Gastroesophageal sphincter (tissue), 3 donors: ENCODE results near the gene MAL.

Source experiments
- CTCF ChIP-seq, 4 experiments: fragments of 200-600 bp in 2 of 4; fragments of 450-650 bp in 2 of 4; sonication (generic) in 1 of 4; IDR thresholded peaks; one replicate each; pipeline ENCODE4 v1.5.1; 2017 to 2019; ENCODE audit warnings: antibody characterized with exemption in 4 of 4, mild to moderate bottlenecking in 2 of 4, moderate library complexity in 2 of 4
- EP300 ChIP-seq: sonication (generic); formaldehyde crosslinking; IDR thresholded peaks from one replicate; pipeline ENCODE4 v1.6.1; 2017; ENCODE audit warnings: antibody characterized with exemption, mild to moderate bottlenecking
- POLR2AphosphoS5 ChIP-seq: sonication (generic); formaldehyde crosslinking; IDR thresholded peaks from one replicate; pipeline ENCODE4 v1.6.1; 2017; ENCODE audit warnings: antibody characterized with exemption

DNA sequence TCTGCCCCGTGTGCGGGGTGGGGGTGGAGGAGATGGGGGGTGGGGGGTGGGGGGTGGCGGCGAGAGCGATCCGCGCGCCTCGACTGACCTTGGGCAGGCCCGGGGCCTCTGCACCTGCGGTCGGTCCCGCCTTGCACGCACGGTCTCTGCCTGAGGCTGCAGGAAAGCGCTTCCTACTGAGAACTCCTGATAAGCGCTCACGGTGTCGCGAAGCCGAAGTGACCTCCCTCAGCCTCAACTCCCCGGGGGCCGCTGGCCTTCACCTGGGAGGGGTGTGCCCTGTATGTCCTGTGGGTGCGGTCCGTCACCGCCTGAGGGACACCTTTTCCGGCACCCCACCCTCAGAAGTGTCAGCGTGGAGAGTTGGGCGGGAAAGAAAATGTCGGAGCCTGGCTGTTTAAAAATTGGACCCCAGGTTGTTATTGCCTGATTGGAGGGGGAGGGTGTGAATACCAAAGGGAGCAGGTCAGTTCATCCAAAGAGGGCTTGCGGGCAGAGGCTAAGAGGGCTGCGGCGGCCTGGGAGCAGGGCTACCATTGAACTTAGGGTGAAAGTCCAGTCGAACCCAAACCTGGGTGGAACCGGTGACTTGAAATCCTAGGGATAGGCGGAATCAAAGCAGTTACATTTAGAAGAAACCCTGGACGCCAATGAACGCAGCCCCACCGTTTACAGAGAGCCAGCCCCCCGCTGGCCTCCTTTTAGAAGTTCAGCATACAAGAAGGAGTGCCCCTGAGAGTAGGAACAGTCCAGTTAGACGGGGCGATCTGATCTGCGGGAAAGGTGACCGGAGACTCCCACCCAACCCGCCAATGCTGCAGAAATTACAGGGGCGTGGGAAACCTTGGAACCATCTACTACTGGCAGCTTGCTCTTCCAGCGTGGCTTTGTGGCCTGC lies 1.2 kb downstream of the MAL start:
- TF ChIP-seq CTCF (IDR thresholded peaks at IDR 0.05) (no peak), POLR2AphosphoS5 (no peak), EP300 (no peak)
